T-helper 2 cell treated with Interferon-gamma antibody and Interleukin-4, amounts not matched to agents 5 μg/mL and 100 μg/mL, for 36 hours (primary cell): ENCODE results near the gene CPPED1.

Source experiments
- DNase-seq: peaks from one replicate; pipeline ENCODE4 v3.0.0; 2021; ENCODE audit warnings: low spot score
- H3K27ac Mint-ChIP-seq: one replicate; pipeline ENCODE4 v1.8.0; 2021; ENCODE audit warnings: mild to moderate bottlenecking, mixed read lengths
- H3K27me3 Mint-ChIP-seq: one replicate; pipeline ENCODE4 v1.8.0; 2021; ENCODE audit warnings: low read depth, mixed read lengths
- H3K36me3 Mint-ChIP-seq: one replicate; pipeline ENCODE4 v1.8.0; 2021; ENCODE audit warnings: low read depth, mixed read lengths
- H3K4me1 Mint-ChIP-seq: one replicate; pipeline ENCODE4 v1.8.0; 2021; ENCODE audit warnings: low read depth, mixed read lengths
- H3K4me3 Mint-ChIP-seq: one replicate; pipeline ENCODE4 v1.8.0; 2022; ENCODE audit warnings: mild to moderate bottlenecking, moderate library complexity, mixed read lengths
- H3K9me3 Mint-ChIP-seq: one replicate; pipeline ENCODE4 v1.8.0; 2021; ENCODE audit warnings: mixed read lengths

CPPED1 gene

GRCh38 chr16:12612598-12613101 lies 191.0 kb downstream of the CPPED1 start:
- peaks cover 3% of the 10 kb centered on the region for H3K27me3 Mint-ChIP-seq
- peaks cover 18% of the 10 kb centered on the region for H3K4me1 Mint-ChIP-seq
- H3K36me3 Mint-ChIP-seq = no peaks in the 10 kb centered on the region
- no peak overlapping the region for H3K27ac Mint-ChIP-seq
- H3K4me3 Mint-ChIP-seq = no peak overlapping the region
- peaks cover 11% of the 10 kb centered on the region for H3K9me3 Mint-ChIP-seq
- no peak for DNase-seq

DNA sequence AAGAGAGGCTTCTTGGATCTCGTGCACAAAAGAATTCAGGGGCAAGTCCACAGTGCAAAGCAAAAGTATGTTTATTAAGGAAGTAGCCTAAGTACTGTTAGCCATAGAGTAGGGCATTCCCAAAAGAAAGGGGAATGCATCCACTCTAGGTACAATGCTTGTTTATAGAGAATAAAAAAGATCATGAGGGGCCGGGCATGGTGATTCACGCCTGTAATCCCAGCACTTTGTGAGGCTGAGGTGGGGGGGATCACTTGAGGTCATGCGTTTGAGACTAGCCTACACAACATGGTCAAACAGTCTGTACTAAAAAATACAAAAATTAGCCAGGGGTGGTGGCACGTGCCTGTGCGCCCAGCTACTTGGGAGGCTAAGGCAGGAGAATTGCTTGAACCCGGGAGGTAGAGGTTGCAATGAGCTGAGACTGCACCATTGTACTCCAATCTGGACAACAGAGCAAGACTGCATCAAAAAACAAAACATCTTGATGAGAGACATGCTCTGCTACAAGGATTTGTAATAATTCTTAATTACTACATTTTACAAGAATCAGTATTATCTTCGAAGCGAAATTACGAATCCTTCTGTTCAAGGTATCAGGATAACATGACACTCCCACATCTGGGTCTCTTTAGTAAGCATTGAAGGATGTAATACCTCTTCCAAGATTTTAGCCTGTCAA lies 191.6 kb downstream of the CPPED1 start:
- peaks cover 16% of the 10 kb centered on the region for H3K9me3 Mint-ChIP-seq
- H3K4me3 Mint-ChIP-seq = no peak overlapping the region
- H3K27me3 Mint-ChIP-seq = peaks cover 3% of the 10 kb centered on the region
- no peaks in the 10 kb centered on the region for H3K36me3 Mint-ChIP-seq
- DNase-seq = no peak
- no peak overlapping the region for H3K27ac Mint-ChIP-seq
- peaks cover 16% of the 10 kb centered on the region for H3K4me1 Mint-ChIP-seq

DNA sequence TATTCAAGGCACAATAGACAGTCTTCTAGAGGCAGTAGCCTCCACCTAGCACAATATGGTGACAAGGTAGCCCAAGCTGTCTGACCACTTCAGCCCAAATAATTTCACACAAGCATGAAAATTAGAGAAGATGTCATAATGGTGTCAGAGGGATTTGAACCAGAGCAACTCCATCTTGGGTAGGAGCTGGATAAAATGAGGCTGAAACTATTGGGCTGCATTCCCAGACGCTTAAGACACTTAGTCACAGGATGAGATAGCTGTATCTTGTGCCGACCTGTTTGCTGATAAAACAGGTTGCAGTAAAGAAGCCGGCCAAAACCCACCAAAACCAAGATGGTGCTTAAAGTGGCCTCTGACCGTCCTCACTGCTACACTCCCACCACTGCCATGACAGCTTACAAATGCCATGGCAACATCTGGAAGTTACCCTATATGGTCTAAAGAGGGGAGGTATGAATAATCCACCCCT lies 192.6 kb downstream of the CPPED1 start:
- Mint-ChIP-seq H3K4me3 (no peak overlapping the region), H3K36me3 (peaks cover 2% of the 10 kb centered on the region), H3K9me3 (peaks cover 25% of the 10 kb centered on the region), H3K27me3 (peaks cover 8% of the 10 kb centered on the region), H3K27ac (no peak overlapping the region), H3K4me1 (peaks cover 13% of the 10 kb centered on the region)
- no peak for DNase-seq

DNA sequence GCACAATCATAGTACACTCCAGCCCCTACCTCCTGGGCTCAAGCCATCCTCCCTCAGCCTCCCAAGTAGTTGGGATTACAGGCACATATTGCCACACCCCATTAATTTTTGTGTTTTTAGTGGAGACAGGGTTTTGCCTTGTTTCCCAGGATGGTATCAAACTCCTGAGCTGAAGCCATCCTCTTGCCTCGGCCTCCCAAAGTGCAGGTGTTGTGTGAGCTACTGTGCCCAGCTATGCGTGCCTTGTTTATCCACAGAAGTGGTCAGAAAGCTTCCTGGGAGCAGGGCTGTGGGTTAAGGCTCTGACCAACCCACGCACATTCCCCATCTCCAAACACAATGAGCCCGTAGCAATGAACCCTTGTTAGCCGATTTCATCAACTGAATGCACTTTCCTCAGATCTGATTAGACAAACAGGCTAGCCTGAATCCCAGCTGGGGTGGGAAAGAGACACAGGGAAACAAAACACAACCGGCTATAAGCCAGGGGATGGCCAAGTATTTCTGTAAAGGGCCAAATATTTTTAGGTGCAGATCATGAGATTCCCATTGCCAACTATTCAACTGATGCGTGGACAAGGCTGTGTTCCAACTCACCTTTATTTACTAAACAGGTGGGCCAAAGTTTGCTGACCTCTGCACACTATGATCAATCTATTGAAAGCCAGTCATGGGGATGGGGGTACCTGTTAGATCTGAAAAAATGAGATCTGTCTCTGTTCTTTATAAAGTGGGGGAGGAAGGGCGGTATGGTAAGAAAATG lies 193.6 kb downstream of the CPPED1 start:
- no peak overlapping the region for H3K4me3 Mint-ChIP-seq
- H3K27me3 Mint-ChIP-seq = peaks cover 11% of the 10 kb centered on the region
- H3K9me3 Mint-ChIP-seq = peaks cover 25% of the 10 kb centered on the region
- peaks cover 2% of the 10 kb centered on the region for H3K36me3 Mint-ChIP-seq
- peaks cover 13% of the 10 kb centered on the region for H3K4me1 Mint-ChIP-seq
- no peak overlapping the region for H3K27ac Mint-ChIP-seq
- DNase-seq = no peak
